ENCODE data around the gene AMMECR1. TPM values are rescaled to one million over a fixed set of nuclear protein-coding genes. Genes with fewer than 3 reads are reported as not detected.

The AMMECR1 gene
- 1 to 10 TPM in 5 of 10 donors, under 1 TPM in 5; 0.59 to 1.8 (median 1.1) TPM for total RNA-seq
- 1 to 10 TPM in 1 of 2 donors, under 1 TPM in 1; 0.74 to 1.0 TPM for polyA plus RNA-seq
- long read RNA-seq, donor 1, partial matches to known transcripts = 0 of 2 reads
- long read RNA-seq, donor 1, other reads (novel, unspliced or antisense) = 1 of 2 reads
- long read RNA-seq, donor 2, full-length matches to known transcripts = 3 of 4 reads
- long read RNA-seq, donor 2, partial matches to known transcripts = 1 of 4 reads
- long read RNA-seq, donor 2, other reads (novel, unspliced or antisense) = 0 of 4 reads
- long read RNA-seq, donor 3, full-length matches to known transcripts = 2 of 8 reads
- long read RNA-seq, donor 3, partial matches to known transcripts = 0 of 8 reads
- long read RNA-seq, donor 3, other reads (novel, unspliced or antisense) = 6 of 8 reads

DNA sequence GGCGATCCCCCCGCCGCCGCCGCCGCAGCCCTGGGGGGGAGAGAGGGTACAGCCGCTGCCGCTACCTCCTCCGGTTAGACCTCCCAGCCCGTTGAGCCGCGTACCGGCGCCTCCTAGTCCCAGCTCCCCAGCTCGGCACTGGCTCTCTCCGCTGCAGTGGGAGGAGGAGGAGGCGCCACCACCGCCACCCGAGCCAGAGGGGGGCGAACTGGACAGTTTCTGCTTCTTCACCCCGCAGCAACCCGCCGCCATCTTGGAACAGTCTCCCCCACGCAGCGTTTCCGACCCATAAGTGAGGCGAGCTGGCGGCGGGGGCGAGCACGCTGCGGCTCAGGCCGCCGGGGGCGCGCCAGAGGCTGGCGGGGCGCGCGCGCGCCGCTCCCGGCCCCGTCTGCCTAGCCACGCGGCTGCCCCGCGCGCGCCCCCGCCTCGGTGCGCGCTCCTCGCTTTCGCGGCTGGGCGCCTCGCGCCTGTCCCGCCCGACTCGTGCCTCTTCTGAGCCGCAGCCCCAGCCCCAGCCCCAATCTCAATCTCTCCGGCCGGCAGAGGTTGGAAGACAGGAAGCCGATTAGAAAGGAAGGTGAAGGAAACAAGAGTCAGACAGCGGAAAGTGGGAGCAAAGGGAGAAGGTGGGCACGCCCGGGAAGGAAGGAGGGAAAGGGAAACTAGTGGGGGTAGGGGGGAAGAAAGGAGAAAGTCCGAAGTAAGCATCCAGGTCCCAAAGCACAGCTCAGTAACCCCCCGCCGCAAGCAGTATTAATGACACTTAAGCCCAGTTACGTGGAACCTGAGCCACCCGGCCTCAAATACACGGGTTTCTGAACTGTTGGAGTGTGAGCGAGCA is at the start of gene AMMECR1:
TSS of gene AMMECR1 (minus strand) at position 266 of the 844 bp plus-strand sequence. CDS start at position 252, 14 bp downstream.
- H3K27ac ChIP-seq = peak within 1 kb of the TSS; percentile 46 to 89 (median 83)
- no peaks in the 10 kb centered on the region for H3K36me3 ChIP-seq
- WGBS, 2 donors = 1 to 2% methylated on average over 28 to 69 of the region's 78 CpGs
- DNase-seq (peak; percentile 72 to 79), ATAC-seq (peak; percentile 95 to 98 (median 96))
- H3K9me3 ChIP-seq = no peaks in the 10 kb centered on the region
- intact Hi-C loops (cut with DNase I) = loop anchor here in 5 of 10 donors (5.0 to 10.0 kb wide), 4 partner anchors 84 to 156 kb away; no protein-coding TSS in a partner anchor
- H3K27me3 ChIP-seq = peaks cover 0 to 53% (median 0%) of the 10 kb centered on the region in 7 donors
- H3K4me3 ChIP-seq = peak within 1 kb of the TSS; percentile 53 to 91 (median 78)
- TF ChIP-seq, protein P1, sequence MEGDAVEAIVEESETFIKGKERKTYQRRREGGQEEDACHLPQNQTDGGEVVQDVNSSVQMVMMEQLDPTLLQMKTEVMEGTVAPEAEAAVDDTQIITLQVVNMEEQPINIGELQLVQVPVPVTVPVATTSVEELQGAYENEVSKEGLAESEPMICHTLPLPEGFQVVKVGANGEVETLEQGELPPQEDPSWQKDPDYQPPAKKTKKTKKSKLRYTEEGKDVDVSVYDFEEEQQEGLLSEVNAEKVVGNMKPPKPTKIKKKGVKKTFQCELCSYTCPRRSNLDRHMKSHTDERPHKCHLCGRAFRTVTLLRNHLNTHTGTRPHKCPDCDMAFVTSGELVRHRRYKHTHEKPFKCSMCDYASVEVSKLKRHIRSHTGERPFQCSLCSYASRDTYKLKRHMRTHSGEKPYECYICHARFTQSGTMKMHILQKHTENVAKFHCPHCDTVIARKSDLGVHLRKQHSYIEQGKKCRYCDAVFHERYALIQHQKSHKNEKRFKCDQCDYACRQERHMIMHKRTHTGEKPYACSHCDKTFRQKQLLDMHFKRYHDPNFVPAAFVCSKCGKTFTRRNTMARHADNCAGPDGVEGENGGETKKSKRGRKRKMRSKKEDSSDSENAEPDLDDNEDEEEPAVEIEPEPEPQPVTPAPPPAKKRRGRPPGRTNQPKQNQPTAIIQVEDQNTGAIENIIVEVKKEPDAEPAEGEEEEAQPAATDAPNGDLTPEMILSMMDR (IDR thresholded peaks at IDR 0.05) = no peak
- peaks cover 0 to 18% (median 3%) of the 10 kb centered on the region in 9 donors for H3K4me1 ChIP-seq

DNA sequence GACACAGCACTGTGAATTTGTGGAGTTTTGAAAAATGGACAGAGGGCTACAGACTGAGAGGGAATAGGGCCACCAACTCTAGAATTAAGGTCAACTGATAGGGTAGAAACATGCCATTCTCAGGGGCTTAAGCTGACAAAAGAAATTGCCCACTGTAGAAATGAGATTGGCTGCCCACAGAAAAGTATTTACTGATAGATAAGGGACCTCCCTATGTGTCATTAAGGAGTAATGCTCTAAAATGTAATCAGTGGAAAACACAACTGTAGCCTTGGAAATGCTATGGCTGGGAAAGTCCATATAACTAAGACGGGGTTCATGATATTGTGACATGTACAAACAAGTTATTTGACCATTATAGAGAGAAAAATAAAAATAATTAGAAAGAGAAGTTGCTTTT is 45.4 kb upstream of the AMMECR1 start:
- 60 to 93% methylated on average over 1 of the region's 1 CpG for WGBS, 2 donors
- no peaks in the 10 kb centered on the region for H3K36me3 ChIP-seq
- H3K27ac ChIP-seq = no peak overlapping the region
- intact Hi-C loops (cut with DNase I) = no loop called here
- H3K27me3 ChIP-seq = peaks cover 0 to 44% (median 0%) of the 10 kb centered on the region in 7 donors
- H3K4me1 ChIP-seq = no peaks in the 10 kb centered on the region
- TF ChIP-seq, protein P1 (IDR thresholded peaks at IDR 0.05) = no peak
- no peaks in the 10 kb centered on the region for H3K9me3 ChIP-seq
- H3K4me3 ChIP-seq = no peak overlapping the region
- ATAC-seq (no peak), DNase-seq (no peak)

DNA sequence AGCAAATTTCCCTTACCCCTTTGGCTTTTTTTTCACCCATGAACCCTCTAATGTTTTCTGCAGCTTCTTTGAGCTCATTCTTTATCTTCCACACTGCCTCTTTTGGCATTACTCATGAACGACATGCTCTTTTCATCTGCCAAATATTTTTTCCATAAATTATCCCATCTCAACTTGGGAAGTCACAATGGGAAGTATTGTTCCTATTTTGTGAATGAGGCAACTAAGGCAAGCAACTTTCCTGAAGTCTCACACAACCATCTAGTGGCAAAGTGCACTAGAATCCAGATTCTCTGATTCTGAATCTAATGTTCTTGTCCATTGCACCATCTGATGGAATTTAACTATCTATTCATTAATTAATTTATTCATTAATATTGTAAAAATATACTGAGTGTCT is 41.4 kb upstream of the AMMECR1 start:
- ATAC-seq = no peak
- 34 to 58% methylated on average over 1 of the region's 1 CpG for WGBS, 2 donors

DNA sequence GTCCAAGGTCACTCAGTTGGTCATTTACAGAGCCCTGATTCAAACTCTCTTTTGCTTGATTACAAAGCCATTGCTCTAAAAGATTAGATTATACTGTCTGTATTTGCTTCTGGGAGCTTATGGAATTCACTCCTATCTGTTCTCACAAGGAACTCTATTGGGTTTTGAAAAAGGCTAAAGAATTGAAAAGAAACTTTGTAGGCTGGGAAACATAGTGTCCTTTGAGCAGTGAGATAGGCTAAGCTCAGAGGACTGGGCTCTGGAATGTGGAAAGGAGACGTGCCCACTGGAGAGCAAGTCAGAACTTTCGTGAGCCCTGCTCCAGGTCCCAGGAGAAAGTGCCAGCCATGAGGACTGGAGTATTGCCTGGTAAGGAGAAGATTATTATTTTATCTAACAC is 40.7 kb upstream of the AMMECR1 start, which contains the start of gene RTL9:
TSS of gene RTL9 (plus strand) at position 301 of the 400 bp plus-strand sequence. CDS start 91,770 bp downstream, outside the sequence.
- H3K4me3 ChIP-seq = no peak within 1 kb of the TSS
- no peak for ATAC-seq
- H3K27me3 ChIP-seq = peaks cover 0 to 46% (median 0%) of the 10 kb centered on the region in 7 donors
- H3K9me3 ChIP-seq = no peaks in the 10 kb centered on the region
- H3K36me3 ChIP-seq = no peaks in the 10 kb centered on the region
- TF ChIP-seq, protein P1 (IDR thresholded peaks at IDR 0.05) = no peak
- WGBS, 2 donors = 64 to 67% methylated on average over 2 of the region's 2 CpGs
- intact Hi-C loops (cut with DNase I) = no loop called here
- no peak within 1 kb of the TSS for H3K27ac ChIP-seq
- no peaks in the 10 kb centered on the region for H3K4me1 ChIP-seq
- DNase-seq = no peak

More for the DNA sequence above, 41.4 kb upstream of the AMMECR1 start:
- Histone ChIP-seq H3K4me3 (no peak overlapping the region), H3K27me3 (peaks cover 0 to 45% (median 0%) of the 10 kb centered on the region in 7 donors), H3K9me3 (no peaks in the 10 kb centered on the region), H3K4me1 (no peaks in the 10 kb centered on the region), H3K27ac (no peak overlapping the region), H3K36me3 (no peaks in the 10 kb centered on the region)
- TF ChIP-seq, protein P1 (IDR thresholded peaks at IDR 0.05) = no peak
- no peak for DNase-seq
- intact Hi-C loops (cut with DNase I) = no loop called here
